Measurements from ENCODE around the gene OPTC.
"Not testable (repeated sequence)": the region's sequence is repeated elsewhere in the genome, so short reads cannot be mapped to it uniquely, and the experiment has no call there.

Gene OPTC, protein sequence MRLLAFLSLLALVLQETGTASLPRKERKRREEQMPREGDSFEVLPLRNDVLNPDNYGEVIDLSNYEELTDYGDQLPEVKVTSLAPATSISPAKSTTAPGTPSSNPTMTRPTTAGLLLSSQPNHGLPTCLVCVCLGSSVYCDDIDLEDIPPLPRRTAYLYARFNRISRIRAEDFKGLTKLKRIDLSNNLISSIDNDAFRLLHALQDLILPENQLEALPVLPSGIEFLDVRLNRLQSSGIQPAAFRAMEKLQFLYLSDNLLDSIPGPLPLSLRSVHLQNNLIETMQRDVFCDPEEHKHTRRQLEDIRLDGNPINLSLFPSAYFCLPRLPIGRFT

DNA sequence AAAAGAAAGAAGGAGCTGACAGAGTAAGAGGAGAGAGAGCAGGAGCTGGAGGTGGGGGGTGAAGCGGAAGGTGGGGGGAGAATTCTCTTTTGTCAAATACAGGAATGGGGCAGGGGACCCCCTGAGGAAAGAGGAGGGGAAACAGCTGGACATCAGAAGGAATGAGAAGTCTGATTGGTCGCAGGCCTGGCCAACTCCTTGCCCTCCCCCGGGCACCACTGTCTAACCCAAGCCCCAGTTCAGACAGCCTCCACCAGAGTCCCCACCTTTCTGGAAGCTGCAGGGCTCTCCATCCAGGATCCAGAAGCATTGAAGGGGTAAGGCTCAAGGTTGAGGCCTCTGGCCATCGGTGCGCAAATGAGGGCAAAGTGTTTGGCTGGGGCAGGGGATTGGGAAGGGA lies at the start of gene OPTC:
OPTC (plus strand) TSS at position 253 of the 400 bp plus-strand sequence. CDS start 1,853 bp downstream, outside the sequence.
- DNase-seq = no peak

DNA sequence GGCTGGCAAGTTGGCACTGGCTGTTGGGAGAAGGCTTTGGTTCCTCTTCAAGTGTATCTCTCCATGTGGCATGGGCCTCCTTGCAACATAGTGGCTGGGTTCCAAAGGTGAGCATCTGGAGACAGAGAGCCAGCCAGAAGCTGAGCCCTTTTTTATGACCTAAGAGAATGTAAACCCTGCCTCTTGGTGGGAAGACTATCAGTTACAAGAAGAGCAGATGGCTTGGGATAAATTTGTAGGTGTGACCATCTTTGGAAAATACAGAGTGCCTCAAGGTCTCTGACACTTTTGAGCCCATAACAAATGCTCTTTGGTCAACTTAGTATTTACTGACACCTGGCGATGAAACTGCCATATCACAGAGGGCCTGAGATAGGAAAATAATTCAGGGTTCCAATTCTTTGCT lies 49.8 kb upstream of the OPTC start:
- peak; percentile 57 for DNase-seq

DNA sequence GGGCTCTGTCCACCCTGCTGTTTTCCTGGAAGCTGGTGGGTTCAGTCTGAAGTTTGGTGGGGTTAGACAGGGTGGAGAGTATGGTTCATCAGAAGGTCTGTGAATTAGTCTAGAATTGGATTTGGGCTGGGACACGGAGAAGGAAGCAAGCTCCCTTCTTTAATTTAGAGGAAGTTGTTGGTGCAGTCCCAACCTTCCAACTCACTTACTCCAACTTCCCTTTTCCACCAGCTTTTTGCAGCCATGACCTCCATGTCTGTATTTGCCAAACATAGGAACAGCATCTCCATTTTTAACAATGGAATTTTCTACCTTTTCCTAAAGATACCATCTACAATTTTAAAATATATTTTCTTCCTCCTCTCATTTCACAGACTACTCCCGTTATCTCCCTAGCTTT lies 46.8 kb upstream of the OPTC start:
- no peak for DNase-seq

DNA sequence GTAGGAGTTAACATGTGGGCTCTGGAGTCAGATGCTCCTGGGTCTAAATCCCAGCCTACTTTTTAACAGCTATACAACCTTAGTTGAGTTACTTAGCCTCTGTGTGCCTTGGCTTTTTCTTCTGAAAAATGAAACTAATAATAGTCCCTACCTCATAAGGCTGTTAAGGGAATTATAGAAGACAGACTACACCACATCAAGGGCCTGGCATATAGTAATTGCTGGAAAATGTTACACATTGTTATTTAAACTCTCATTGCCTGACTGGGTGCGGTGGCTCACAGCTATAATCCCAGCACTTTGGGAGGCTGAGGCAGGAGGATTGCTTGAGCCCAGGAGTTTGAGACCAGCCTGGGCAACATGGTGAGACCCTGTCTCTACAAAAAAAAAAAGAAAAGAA lies 46.4 kb upstream of the OPTC start:
- DNase-seq = not testable (repeated sequence)

DNA sequence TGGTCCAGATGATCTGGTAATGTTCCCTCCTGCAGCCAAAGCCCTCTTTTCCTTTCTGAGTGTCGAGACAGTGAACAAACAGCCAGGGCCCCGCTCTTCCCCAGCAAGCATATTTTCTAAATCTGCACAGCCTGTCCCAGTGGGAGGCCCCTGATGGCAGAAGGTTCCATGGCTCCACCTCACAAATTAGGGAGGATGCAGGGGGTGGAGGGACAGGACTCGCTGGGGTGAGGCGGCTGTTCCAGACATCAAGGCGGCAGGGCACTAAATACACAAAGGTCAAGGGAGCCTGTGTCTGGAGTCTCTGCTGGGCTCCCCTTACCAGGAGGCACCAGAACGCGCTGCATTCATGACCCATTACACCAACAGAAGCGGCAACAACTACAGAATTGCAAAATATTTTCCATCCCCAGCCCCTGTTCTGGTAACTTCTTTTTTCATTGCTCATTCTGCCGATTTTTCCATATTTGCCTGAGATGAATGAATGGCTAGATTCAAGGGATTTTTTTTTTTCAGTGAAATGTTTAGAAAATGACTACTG lies 45.4 kb upstream of the OPTC start:
- peak; percentile 77 for DNase-seq

DNA sequence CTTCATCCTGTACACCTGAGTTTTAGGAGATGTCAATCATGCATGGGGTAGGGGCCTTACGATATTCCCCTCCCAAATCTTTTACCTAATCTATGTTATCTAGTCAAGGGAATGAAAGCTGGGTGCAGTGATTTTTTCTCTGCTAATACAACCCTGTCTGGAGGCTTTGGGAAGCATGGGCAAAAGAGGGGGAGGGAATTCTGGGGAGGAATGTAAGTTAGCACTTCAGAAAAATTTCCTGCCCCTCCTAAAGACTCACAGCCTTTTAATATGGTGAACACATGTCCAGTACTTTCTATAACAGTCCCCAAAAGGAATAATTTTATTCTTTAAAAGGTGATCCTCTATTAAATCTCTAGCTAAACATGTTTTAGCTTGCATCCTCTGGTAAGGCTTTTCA lies 44.0 kb upstream of the OPTC start:
- no peak for DNase-seq

DNA sequence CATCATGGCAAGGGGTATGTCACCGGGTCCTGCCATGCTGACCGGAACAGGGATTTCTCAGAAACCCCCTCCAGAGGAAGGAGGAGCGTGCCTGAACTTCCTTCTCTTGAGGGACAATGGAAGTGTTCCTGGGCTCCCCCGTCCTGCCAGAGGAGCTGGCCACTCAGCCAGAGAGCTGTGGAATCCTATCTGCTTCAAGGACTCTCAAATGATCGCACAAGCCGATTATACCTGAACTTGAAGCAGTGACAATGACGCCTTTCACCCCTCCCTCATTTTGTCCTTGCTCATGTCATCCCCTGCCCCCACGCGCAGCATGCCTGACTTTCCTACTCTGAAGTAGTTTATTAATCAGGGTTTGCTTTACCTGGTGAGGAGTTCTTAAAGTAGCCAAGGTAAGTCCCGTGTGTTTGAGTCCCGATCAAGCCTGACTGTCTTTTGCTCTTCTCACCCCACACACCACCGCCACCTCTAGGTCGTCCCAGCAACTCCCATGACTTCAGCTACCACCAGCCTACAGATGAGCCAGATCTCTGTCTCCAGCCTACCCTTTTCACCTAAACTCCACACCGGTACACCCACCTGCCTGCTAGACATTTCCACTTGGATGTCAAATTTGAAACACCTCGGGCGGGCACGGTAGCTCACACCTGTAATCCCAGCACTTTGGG lies 43.3 kb upstream of the OPTC start:
- no peak for DNase-seq

DNA sequence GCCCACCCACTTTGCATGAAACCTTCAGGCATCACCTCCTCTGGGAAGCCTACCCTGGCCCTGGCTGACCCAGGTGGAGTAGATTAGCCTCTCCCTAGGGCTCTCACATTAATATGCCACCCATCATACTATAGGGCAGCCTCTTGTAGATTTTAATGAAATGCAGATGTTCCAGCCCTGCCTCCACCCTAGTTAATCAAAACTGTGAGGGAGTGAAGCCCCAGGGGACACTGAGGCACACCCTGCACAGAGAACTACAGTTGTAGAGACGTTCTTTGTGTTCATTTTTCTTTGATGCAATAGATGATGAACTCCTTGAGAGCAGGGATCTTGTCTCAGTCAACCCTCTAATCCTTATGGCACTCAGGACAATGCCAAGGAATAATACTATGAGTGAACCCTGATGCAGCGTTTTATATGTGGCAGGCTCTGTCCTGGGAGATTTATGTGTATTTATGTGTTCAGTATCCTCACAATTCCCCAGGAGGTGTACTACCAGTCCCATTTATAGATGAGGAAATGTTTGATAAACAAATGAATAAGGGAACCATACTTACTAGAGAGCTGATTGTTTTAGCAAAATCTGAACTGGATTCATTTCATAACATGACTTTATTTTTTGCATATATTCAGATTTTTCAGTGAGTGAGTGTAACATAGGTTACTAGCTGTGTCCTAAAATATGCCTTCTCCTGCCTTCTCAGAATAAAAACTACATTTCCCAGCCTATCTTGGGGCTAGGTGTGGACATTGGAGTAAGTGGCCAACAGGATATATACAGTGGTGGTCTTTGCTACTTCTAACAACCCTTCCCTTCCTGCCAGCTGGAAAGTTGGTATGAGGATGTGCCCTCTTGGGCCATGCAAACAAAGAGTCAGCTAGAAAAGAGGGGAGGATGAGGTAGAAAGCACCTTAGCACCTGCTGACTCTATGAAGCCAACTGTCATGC lies 41.8 kb upstream of the OPTC start:
- no peak for DNase-seq

DNA sequence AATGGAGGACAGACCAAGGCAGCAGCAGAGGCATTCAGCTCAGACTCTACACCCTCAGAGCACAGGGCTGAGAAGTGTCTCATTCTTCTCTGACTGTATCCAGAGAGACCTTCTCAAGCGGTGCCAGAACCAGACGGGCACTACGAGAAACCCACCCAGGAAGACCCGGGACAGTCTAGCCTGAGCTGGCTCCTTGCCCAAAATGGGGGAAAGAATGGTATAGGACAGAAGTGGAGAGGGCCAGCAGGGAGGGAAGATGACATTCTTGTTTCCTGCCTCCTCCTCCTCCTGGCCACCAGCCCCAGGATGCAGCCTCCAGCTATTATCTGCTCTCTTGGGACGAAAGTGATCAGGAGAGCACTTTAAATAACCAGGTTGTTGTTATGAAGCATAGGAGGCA lies 40.9 kb upstream of the OPTC start:
- DNase-seq = no peak

DNA sequence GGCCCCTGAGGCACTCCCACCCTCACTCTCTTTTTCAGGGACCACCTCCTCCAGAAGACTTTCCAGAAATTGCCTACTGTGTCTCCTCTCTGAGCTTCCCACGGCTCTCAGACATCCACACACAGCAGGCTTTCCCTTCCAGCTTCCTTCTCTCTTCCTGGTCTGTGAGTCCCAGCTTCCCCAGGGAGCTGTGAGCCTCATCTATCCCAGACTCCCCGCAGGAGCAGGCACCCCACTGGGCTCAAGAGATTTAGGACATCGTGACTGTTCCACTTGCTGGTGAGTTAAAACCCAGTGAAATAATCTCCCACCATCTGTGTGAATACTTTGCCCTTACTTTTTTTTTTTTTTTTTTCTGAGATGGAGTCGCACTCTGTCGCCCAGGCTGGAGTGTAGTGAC lies 40.3 kb upstream of the OPTC start:
- no peak for DNase-seq

DNA sequence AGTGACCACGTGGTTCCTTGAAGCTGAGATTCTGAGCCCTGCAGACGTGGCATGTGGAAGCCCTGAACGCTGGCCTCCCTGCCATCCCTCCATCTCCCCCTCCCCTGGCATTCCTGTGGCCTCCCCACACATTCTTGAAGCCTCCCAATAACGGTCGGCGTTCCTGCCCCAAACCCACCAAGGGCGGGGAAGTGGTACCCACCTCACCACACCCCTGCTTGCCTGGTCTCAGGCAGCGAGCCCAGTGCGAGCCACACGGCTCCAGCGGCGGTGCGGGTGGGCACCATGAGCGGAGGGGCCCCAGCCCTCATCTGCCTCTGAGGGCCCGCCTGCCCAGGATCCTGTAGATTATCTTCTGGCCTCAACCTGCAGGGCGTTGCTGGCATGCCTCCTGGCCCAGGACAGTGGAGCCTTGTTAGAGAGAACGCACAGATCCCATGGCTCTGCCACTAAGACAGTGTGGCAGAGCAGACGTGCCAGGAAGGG lies 38.9 kb upstream of the OPTC start:
- no peak for DNase-seq

DNA sequence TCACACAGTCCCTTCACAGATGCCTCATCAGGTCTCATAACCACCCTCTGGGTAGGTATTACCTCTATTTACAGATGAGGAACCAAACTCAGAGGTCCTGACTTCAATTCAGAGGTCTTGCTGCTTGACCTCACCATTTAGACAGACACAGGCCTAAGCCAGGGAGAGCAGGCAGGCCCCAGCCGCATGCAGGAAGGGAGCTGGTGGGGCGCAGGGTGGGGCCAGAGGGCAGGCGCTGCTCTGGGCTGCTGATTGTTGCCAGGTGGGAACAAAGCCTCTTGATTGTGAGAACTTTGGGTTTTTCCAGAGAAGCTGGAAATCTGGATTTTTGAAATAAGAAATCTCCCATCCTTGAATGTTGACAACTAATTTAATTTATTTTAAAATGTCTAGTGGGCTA lies 38.2 kb upstream of the OPTC start:
- DNase-seq = no peak

DNA sequence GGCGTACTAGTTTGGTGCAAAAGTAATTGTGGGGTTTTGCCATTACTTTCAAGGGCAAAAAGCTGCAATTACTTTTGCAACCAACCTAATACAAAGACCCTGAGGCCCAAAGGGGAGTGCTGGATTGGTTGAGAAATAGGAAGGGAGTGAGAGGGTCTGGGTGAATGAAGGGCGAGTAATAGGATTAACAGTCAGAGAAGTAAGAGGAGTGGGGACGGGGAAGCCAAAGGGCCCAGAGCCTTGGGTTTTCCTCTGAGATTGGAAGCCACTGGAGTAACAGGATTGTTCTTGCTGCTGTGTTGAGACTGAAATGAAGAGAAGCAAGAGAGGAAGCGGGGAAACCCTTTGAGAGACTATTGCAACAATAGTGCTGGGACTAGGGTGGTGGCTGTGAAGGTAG lies 37.4 kb upstream of the OPTC start:
- DNase-seq = no peak

DNA sequence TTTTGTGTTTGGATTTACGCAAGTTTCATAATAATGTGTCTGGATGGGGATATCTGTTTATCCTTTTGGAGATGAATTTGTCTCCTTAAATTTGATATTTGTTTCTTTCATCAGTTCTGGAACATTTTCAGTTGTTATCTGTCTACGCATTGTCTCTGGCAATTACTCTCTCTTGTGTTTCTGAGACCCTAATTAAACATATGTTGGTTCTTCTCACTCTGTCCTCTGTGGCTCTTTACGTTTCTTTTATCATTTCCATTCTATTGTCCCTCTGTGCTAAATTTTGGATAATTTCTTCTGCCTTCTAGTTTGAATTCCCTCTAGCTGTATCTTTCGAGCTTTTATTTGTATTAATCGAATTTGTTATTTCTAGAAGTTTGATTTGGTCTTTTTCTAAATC lies 35.9 kb upstream of the OPTC start:
- DNase-seq = no peak

DNA sequence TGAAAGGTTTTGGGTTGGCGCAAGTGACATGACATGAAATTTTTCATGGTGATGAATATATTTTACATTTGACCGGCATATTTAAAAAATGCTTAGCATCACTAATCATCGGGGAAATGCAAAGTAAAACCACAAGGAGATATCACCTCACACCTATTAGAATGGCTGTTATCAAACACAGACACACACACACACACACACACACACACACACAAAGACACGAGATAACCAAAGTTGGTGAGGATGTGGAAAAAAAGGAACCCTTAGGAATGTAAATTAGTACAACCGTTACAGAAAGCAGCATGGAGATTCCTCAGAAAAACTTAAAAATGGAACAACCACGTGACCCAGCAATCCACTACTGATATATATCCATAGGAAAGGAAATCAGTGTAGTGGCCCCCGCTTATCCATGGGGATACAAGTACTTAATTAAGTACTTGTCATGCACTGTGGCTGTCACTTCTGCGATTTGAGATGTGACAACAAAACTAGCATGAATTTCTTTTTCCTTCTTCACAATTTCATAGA lies 34.2 kb upstream of the OPTC start:
- DNase-seq = no peak

DNA sequence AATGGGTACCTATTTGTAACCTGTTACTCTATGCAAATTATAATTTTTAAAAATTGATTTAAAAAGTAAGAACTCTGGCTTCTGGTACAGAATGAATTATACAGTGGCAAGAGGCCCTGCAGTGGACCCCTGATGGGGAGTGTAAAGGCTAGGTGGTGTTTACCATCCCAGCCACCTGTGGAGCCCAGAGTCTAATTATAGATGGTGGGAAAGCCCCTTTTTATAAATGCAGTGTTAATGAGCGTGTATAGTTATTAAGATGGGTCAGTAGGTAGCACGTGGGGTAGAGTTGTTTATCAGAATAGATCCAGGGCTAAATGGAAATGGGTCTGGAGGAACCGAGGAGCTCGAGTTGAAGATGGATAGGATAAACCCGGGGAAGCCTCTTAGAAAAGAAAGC lies 32.2 kb upstream of the OPTC start:
- no peak for DNase-seq

DNA sequence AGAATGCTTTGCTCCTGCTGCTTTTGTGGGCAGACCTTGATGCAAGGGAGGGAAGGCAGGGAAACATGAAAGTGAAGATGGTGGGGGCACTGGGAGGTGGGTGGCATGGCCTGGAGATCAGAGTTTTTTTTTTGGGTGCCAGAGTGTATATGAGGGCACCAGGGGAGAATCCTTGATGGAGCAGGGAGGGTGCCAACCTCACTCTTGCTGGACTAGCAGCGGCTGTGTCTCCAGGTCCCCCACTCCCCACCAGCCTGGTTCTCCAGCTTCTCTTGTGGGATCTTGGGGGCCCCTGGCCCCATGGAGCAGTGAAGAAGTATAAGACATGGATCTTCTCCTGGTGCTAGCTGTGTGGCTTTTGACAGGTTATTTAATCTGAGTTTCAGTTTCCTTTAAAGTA lies 31.8 kb upstream of the OPTC start:
- DNase-seq = no peak

DNA sequence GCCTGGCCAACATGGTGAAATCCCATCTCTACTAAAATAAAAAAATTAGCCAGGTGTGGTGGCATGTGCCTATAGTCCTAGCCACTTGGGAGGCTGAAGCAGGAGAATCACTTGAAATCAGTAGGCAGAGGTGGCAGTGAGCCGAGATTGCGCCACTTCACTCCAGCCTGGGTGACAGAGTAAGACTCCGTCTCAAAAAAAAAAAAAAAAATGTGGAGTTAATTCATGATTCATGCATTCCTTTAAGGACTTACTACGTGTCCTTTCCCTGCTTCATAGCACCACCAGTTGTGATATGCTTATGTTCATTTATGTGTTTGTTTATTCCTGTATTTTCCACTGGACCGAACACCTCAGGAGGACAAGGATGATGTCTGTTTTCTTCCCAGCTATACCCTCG lies 31.1 kb upstream of the OPTC start:
- no peak for DNase-seq

DNA sequence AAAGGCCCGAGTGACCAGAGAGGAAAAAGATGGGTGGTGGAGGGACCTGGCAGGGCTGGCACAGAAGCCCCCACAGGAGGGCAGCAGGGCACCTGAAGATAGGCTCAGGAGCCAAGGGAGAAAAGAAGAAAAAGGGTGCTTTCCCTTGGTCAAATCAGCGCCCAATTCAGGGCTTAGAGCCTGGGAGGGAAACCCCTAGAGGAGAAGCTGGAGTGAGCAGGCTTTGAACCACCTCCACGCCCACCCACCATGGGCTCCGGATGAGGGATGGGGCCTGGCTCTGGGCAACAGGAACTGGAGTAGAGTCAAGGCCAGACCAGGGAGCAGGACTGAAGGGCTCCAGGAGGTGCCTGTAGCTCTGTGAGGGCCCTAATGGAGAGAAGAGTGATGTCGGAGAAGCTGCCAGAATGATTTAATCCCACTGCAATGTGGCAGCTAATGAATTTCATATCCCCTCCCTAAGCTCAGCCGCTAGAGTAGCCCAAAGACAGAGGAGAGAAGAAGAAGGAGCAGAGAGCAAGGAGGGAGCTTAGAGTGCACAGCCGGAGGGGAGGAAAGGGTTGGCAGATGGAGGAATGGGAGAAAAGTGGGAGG lies 30.4 kb upstream of the OPTC start:
- DNase-seq = no peak

DNA sequence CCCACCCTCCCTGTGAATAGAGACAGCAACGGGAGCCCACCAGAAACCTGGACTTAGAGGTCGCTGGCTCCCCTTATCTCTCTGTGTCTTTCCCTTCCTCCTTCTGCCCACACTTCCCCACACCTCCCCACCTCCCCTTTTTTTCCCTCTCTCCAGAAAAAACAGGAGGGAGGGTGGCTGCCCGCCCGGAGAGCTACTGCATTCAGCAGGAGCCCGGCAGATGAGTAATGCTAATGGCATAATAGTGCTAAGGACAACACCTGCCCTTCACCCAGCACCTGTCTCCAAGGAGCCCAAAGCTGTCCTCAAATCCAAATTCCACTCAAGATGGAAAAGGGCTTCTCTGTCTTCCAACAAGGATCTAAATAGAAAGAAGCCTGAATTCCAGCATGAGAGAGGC lies 29.7 kb upstream of the OPTC start:
- DNase-seq = no peak

DNA sequence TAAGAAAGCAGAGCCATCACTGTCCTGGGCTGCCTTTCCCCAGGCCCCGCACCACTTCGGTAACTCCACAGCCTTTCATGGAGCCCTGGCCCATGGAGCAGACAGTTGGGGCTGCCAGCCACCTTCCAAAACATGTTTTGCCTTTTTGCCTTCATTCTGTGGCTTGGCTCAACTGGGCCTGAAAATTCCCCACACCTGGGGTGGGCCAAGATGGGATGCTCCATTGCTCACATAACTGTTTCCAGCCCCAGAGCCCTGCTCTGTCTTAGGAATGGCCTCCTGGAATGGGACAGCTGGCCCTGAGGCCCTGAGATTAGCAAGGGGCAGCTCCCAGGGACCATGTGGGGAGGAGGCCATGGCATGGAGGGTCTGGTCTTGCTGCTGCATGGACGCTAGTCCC lies 29.2 kb upstream of the OPTC start:
- no peak for DNase-seq

DNA sequence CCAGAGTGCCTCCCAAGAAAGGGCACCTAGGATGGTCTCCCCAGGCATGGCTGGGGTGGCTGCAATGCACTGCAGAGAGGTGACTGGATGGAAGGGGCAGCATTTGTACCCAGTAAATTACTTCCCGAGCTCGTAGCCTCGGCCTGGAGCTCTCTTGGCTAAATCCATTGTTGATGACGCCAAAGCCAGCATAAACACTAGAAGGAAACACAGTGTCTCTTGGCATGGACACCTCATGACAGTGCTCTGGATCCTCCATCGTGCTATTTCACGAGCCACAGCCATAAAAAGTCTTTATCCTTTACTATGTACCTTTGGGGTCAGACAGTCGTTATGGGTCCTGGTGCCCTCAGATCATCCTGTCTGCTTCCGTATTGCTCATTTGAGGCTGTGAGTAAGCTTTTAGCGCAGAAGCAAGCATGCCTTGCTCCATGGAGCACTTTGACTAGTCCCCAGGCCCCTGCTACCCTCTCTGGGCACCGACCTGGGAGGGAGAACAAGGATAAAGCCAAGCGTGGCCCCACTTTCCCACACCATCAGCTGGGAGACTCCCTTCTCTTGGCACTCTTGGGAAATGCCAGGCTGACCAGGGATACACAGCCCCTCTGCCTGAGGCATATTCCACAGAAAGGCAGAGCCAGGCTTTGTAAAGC lies 28.7 kb upstream of the OPTC start:
- DNase-seq = no peak

All from NCI-H1694 treated with DMSO at 0.1 percent for 48 hours (cell line).